Epithelial cell of umbilical artery (primary cell): ENCODE results near the gene PACC1. TPM values are rescaled to one million over a fixed set of nuclear protein-coding genes. Genes with fewer than 3 reads are reported as not detected.

Source experiments
- total RNA-seq: library from RNA; depleted of rRNA; stranded (reverse); fragments of >200 nt; gene quantifications from 2 replicates; pipeline ENCODE4 v1.2.3, GENCODE V29; 2014

Gene PACC1
- 15.8 and 19.2 TPM in 2 replicates for total RNA-seq

DNA sequence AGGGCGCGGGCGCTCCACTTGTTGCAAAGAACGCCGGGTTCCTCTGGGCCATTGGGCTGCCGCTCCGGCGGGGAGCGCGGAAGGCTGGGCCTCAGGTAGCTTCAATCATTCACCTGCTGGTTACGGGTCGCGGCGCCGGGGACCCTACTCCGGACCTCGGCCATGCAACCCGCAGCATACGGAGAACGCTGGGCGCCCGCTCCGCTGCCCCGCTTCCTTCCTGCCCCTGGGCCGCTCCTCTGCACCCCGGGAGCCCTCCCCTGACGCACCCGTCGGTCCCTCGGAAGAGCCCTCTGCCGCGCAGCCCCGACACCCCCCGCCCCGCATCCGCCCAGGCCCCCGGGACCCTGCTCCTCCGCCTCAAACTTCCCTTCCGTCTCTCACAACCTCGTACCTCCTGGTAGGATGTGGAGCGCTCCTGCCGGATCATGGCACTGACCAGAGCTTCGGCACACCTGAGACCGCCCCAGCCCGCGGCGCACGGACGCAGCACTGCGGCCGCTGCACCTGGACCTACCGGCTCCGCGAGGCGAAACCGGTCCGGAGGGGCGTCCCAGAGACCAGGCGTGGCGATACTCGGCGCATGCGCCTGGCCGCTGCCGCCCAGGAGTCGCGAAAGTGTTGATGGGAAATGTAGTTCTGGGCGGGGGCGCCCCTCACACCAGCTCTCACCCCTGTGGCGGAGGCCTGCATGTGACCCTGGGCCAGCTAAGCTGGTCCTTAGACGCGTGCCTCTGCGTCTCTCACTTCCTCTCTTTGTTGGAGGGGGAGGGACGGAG, at the start of gene PACC1:
Gene PACC1 (minus strand): TSS at position 559 of the 779 bp plus-strand sequence. CDS start 129 bp downstream, at position 430.

DNA sequence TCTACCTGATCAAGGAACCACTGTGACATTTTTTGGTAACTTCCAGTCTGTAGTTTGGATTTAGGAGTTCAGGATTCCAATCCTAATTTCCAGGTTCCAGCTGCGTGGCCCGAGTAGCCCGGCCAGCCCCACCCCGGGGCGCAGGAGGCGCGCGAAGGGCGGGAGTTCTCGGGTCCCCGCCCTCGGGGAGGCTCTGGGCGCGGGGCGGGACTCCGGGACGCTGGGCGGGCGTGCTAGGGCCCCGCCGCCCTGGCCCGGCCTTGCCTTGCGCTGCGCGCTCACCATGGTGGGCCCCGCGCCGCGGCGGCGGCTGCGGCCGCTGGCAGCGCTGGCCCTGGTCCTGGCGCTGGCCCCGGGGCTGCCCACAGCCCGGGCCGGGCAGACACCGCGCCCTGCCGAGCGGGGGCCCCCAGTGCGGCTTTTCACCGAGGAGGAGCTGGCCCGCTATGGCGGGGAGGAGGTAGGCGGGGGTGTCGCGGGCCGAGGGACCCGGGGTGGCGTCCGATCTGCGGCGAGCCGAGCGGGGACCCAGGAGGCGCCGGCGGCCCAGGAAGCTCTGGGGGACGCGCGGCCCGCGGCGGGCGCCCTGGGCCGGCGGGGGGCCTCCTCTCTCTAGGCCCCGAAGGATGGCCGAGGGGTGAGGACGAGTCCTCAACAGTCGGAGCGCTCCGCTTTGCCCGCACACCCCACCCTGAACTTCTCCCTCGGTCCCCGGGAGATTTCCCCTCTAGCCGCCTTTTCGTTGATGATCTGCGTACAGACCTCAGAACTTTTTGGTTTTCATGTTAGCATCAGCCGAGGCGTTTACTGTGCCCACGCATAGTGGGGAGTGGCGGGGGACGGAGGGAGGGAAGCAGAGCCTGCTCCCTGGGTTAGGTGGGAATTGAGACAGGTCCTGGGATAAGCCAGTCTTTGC, 18.2 kb upstream of the PACC1 start, which contains the start of gene NENF:
Gene NENF (plus strand): TSS at position 260 of the 916 bp plus-strand sequence. CDS start 24 bp downstream, at position 284.

Other genes starting within 250 kb of the PACC1 start
- gene PPP2R5A, start 129.5 kb downstream of the PACC1 start, total RNA-seq, result 26.0 and 52.7 TPM in 2 replicates
- gene NENF, start 18.0 kb upstream of the PACC1 start, total RNA-seq, result 15.3 and 20.8 TPM in 2 replicates
- 0.65 and 4.9 TPM in 2 replicates for gene ATF3, start 193.9 kb upstream of the PACC1 start, total RNA-seq